SK-N-SH (cell line): Measurements from ENCODE around the gene FFAR2. TPM values are rescaled to one million over a fixed set of nuclear protein-coding genes. Genes with fewer than 3 reads are reported as not detected.

ENCODE experiments used
- CTCF ChIA-PET: fragments of 300-600, 350-600 bp; formaldehyde crosslinking; extraction: SDS; loops from one replicate; lab custom pipeline; 2021; lab: Yijun Ruan, JAX
- POLR2A ChIA-PET: fragments of 350-600 bp; sonication (Branson Sonifier 250); formaldehyde crosslinking; extraction: SDS; loops from one replicate; lab custom pipeline; 2020; ENCODE audit warnings: antibody characterized with exemption, inconsistent platforms; lab: Yijun Ruan, JAX
- DNase-seq: peaks from one replicate; pipeline ENCODE4 v3.0.0; 2012
- H2AFZ ChIP-seq: fragments of 200-600 bp; sonication (generic); 2 replicates; pipeline ENCODE4 v1.8.1; 2016; ENCODE audit warnings: antibody characterized with exemption, mild to moderate bottlenecking, low read depth
- H3F3A ChIP-seq: fragments of 200-600 bp; sonication (generic); replicated peaks from 2 replicates; pipeline ENCODE3; 2016; ENCODE audit warnings: antibody characterized with exemption, mild to moderate bottlenecking; ENCODE audit not compliant: insufficient read depth
- H3K27ac ChIP-seq, 2 experiments: fragments of 200-500 bp in 1 of 2; fragments of 200-600 bp in 1 of 2; sonication (Bioruptor generic) in 1 of 2; sonication (generic), shearing (Covaris generic) in 1 of 2; 2 replicates each; pipeline versions ENCODE4 v1.5.1 to v1.6.1; 2014 to 2016; ENCODE audit warnings: low read depth in 2 of 2, inconsistent platforms in 1 of 2, low read length in 1 of 2, mild to moderate bottlenecking in 1 of 2, mixed read lengths in 1 of 2
- H3K27me3 ChIP-seq: fragments of 200-600 bp; sonication (generic), shearing (Covaris generic); 2 replicates; pipeline ENCODE4 v1.6.1; 2016; ENCODE audit warnings: mixed run types; ENCODE audit not compliant: insufficient read depth
- H3K36me3 ChIP-seq, 2 experiments: fragments of 200-500 bp in 1 of 2; fragments of 200-600 bp in 1 of 2; sonication (Bioruptor generic) in 1 of 2; sonication (generic) in 1 of 2; replicated peaks in 1 of 2; 2 replicates each; pipeline versions ENCODE3 to v1.5.1; 2014 to 2016; ENCODE audit warnings: low read length in 1 of 2, mild to moderate bottlenecking in 1 of 2; ENCODE audit not compliant: insufficient read depth in 2 of 2, control insufficient read depth in 1 of 2
- H3K4me1 ChIP-seq, 2 experiments: fragments of 200-500 bp in 1 of 2; fragments of 200-600 bp in 1 of 2; sonication (Bioruptor generic) in 1 of 2; sonication (generic), shearing (Covaris generic) in 1 of 2; 2 replicates each; pipeline versions ENCODE4 v1.5.1 to v1.6.1; 2014 to 2016; ENCODE audit warnings: low read depth in 1 of 2, low read length in 1 of 2, mixed run types in 1 of 2; ENCODE audit not compliant: insufficient read depth in 2 of 2, control insufficient read depth in 1 of 2
- H3K4me2 ChIP-seq: fragments of 200-600 bp; sonication (generic), shearing (Covaris generic); 2 replicates; pipeline ENCODE4 v1.6.1; 2017; ENCODE audit warnings: mixed run types
- H3K4me3 ChIP-seq, 2 experiments: fragments of 200-500 bp in 1 of 2; fragments of 200-600 bp in 1 of 2; sonication (Bioruptor generic) in 1 of 2; sonication (generic), shearing (Covaris generic) in 1 of 2; 2 replicates each; pipeline versions ENCODE4 v1.5.1 to v1.8.1; 2014 to 2016; ENCODE audit warnings: low read depth in 2 of 2, inconsistent platforms in 1 of 2, low read length in 1 of 2, mild to moderate bottlenecking in 1 of 2, mixed read lengths in 1 of 2, moderate library complexity in 1 of 2
- H3K79me2 ChIP-seq: fragments of 200-600 bp; sonication (generic); 2 replicates; pipeline ENCODE4 v1.8.1; 2017; ENCODE audit warnings: mild to moderate bottlenecking; ENCODE audit not compliant: insufficient read depth
- H3K9ac ChIP-seq: fragments of 200-600 bp; sonication (generic); 2 replicates; pipeline ENCODE4 v1.6.1; 2017; ENCODE audit warnings: mixed run types
- H3K9me2 ChIP-seq: fragments of 200-600 bp; sonication (generic); 2 replicates; pipeline ENCODE4 v1.6.1; 2017; ENCODE audit warnings: mixed run types
- H3K9me3 ChIP-seq: fragments of 200-600 bp; sonication (generic); 2 replicates; pipeline ENCODE4 v1.6.1; 2017; ENCODE audit warnings: mixed run types, mild to moderate bottlenecking, moderate library complexity
- H4K20me1 ChIP-seq: fragments of 200-600 bp; sonication (generic); 2 replicates; pipeline ENCODE4 v1.6.1; 2017; ENCODE audit warnings: mild to moderate bottlenecking, mixed run types; ENCODE audit not compliant: insufficient read depth
- CHD2 ChIP-seq: fragments of 150-350 bp; IDR thresholded peaks from 2 replicates; pipeline ENCODE4 v1.6.1; 2018; ENCODE audit warnings: low read length; ENCODE audit not compliant: partially characterized antibody
- JUND ChIP-seq: IDR thresholded peaks from 2 replicates; pipeline ENCODE4 v1.4.0; 2012
- MEF2A ChIP-seq: IDR thresholded peaks from 2 replicates; pipeline ENCODE4 v1.4.0; 2012; ENCODE audit warnings: low read depth, borderline replicate concordance
- MXI1 ChIP-seq: IDR thresholded peaks from 2 replicates; pipeline ENCODE4 v1.6.1; 2012; ENCODE audit warnings: mild to moderate bottlenecking, low read depth, low read length, improper control_type of control experiment
- NRF1 ChIP-seq: IDR thresholded peaks from 2 replicates; pipeline ENCODE4 v1.6.1; 2012; ENCODE audit warnings: low read depth, mild to moderate bottlenecking, low read length
- REST ChIP-seq: IDR thresholded peaks from 2 replicates; pipeline ENCODE4 v1.6.1; 2012; ENCODE audit warnings: mild to moderate bottlenecking, low read depth, low read length, moderate library complexity
- RFX5 ChIP-seq: IDR thresholded peaks from 2 replicates; pipeline ENCODE4 v1.6.1; 2012; ENCODE audit warnings: mild to moderate bottlenecking, improper control_type of control experiment, low read length
- RXRA ChIP-seq: IDR thresholded peaks from 2 replicates; pipeline ENCODE4 v1.4.0; 2012; ENCODE audit warnings: low read depth, mild to moderate bottlenecking, borderline replicate concordance
- SIN3A ChIP-seq: IDR thresholded peaks from 2 replicates; pipeline ENCODE4 v1.6.1; 2012; ENCODE audit warnings: low read depth, mild to moderate bottlenecking, low read length, moderate library complexity, borderline replicate concordance
- TCF12 ChIP-seq: IDR thresholded peaks from 2 replicates; pipeline ENCODE4 v1.4.0; 2012
- USF2 ChIP-seq: fragments of 150-350 bp; IDR thresholded peaks from 2 replicates; pipeline ENCODE4 v1.6.1; 2017; ENCODE audit warnings: antibody characterized with exemption, low read length, low read depth, borderline replicate concordance
- WGBS: methylation state at CpG from one replicate; pipeline ENCODE4 v1.1.6; 2017; ENCODE audit warnings: low lambda C conversion rate; 5-methylcytosine and 5-hydroxymethylcytosine counted together
- polyA plus RNA-seq, 3 experiments: library from polyadenylated mRNA; depleted of rRNA; stranded (reverse); fragments of >200 nt; gene quantifications; 2 replicates each; pipeline ENCODE4 v1.2.3, GENCODE V29; 2012

The FFAR2 gene
- polyA plus RNA-seq (2012; rRNA removed): not detected in 2 replicates
- not detected in 2 replicates for polyA plus RNA-seq (2012; cell fraction: cytosol; rRNA removed)
- polyA plus RNA-seq (2012; cell fraction: nucleus; rRNA removed): not detected in 2 replicates

GRCh38 chr19:35447606-35448469 is at the start of gene FFAR2:
TSS of gene FFAR2 (plus strand) at chr19:35448257. CDS start at chr19:35449715, 1,458 bp downstream.
- no peak within 1 kb of the TSS for H3K27ac ChIP-seq
- CTCF ChIA-PET: interaction anchor here (1.1 to 1.4 kb wide), 2 partner anchors 12 to 101 kb away, joined by 5 read pairs; no protein-coding TSS in a partner anchor

More at GRCh38 chr19:35447606-35448469, at the start of gene FFAR2:
- TF ChIP-seq USF2 (no peak), TCF12 (no peak), MEF2A (no peak), SIN3A (no peak), RFX5 (no peak), JUND (no peak), RXRA (no peak), CHD2 (no peak), MXI1 (no peak), REST (no peak), NRF1 (no peak)
- Histone ChIP-seq H3K9me2 (no peaks in the 10 kb centered on the region), H4K20me1 (no peaks in the 10 kb centered on the region), H3K36me3 (no peaks in the 10 kb centered on the region), H3K9me3 (no peaks in the 10 kb centered on the region), H3K9ac (no peak within 1 kb of the TSS), H3K27me3 (peaks cover 79% of the 10 kb centered on the region), H3F3A (no peaks in the 10 kb centered on the region), H3K4me1 (peaks cover 0 to 4% of the 10 kb centered on the region in 2 experiments; a peak in 1 of 4 replicates), H3K4me3 (no peak within 1 kb of the TSS), H3K79me2 (no peaks in the 10 kb centered on the region), H3K4me2 (no peak within 1 kb of the TSS), H2AFZ (no peak within 1 kb of the TSS)
- 33% methylated on average over 12 of the region's 12 CpGs for WGBS
- DNase-seq: no peak
- POLR2A ChIA-PET: no interaction called here
